ENCODE measurements around the gene TNNI2.

The TNNI2 gene

GRCh38 chr11:1821562-1821961 is 17.2 kb upstream of the TNNI2 start:
- H3K4me3 ChIP-seq (ENCODE audit: low read length) = no peak overlapping the region
- no peak for TF ChIP-seq CTCF (conservative IDR thresholded peaks at IDR 0.05; ENCODE audit: low read length)
- no peak for DNase-seq (ENCODE audit: low read depth)

- DNase-seq (ENCODE audit: low read depth) = no peak
- no peak overlapping the region for H3K4me3 ChIP-seq (ENCODE audit: low read length)
- no peak for TF ChIP-seq CTCF (conservative IDR thresholded peaks at IDR 0.05; ENCODE audit: low read length)
Observed at GRCh38 chr11:1822648-1823375, 16.0 kb upstream of the TNNI2 start.

GRCh38 chr11:1823376-1824220 is 15.2 kb upstream of the TNNI2 start:
- DNase-seq (ENCODE audit: low read depth) = no peak
- no peak overlapping the region for H3K4me3 ChIP-seq (ENCODE audit: low read length)
- TF ChIP-seq CTCF (conservative IDR thresholded peaks at IDR 0.05; ENCODE audit: low read length) = no peak

- no peak for TF ChIP-seq CTCF (conservative IDR thresholded peaks at IDR 0.05; ENCODE audit: low read length)
- no peak for DNase-seq (ENCODE audit: low read depth)
- no peak overlapping the region for H3K4me3 ChIP-seq (ENCODE audit: low read length)
Observed at GRCh38 chr11:1824221-1825038, 14.4 kb upstream of the TNNI2 start.

GRCh38 chr11:1825039-1825740 is 13.6 kb upstream of the TNNI2 start:
- DNase-seq (ENCODE audit: low read depth) = no peak
- no peak overlapping the region for H3K4me3 ChIP-seq (ENCODE audit: low read length)
- peak; percentile 22; the same call in 1 of the 2 replicates for TF ChIP-seq CTCF (conservative IDR thresholded peaks at IDR 0.05; ENCODE audit: low read length)

- no peak overlapping the region for H3K4me3 ChIP-seq (ENCODE audit: low read length)
- TF ChIP-seq CTCF (conservative IDR thresholded peaks at IDR 0.05; ENCODE audit: low read length) = no peak
- no peak for DNase-seq (ENCODE audit: low read depth)
Observed at GRCh38 chr11:1825785-1826451, 12.9 kb upstream of the TNNI2 start.

Measured in AG10803 (cell line).